HCT116 (cell line): ENCODE data around the gene IMPDH1. TPM values are rescaled to one million over a fixed set of nuclear protein-coding genes. Genes with fewer than 3 reads are reported as not detected.

Source experiments
- ATAC-seq: fragments of 200-7000 bp; cut with Tn5 transposase; 2 replicates; pipeline ENCODE4 v1.9.1; 2020; ENCODE audit warnings: mild to moderate bottlenecking, moderate library complexity
- BruUV-seq: library from RNA; stranded (reverse); fragments of 400-500 nt; replicated peaks from 2 replicates; lab custom pipeline; 2021; lab: Mats Ljungman, UMichigan
- CTCF ChIA-PET: fragments of 300-600 bp; sonication (Branson Sonifier 250); formaldehyde crosslinking; loops from one replicate; lab custom pipeline; 2021; ENCODE audit warnings: antibody characterized with exemption; lab: Charles Lee
- POLR2A ChIA-PET: fragments of 300-600, 350-600 bp; sonication (Branson Sonifier 250); formaldehyde crosslinking; loops from one replicate; lab custom pipeline; 2021; ENCODE audit warnings: antibody characterized with exemption; lab: Charles Lee
- RAD21 ChIA-PET, 2 experiments: fragments of 300-600 bp; sonication (Branson Sonifier 250); formaldehyde crosslinking; loops; one replicate each; lab custom pipeline; 2023; ENCODE audit warnings: low total read pairs in 2 of 2; ENCODE audit not compliant: uncharacterized antibody in 2 of 2, unreplicated experiment in 2 of 2, low non-redundant PET in 1 of 2; lab: Charles Lee
- DNase-seq: peaks from one replicate; pipeline ENCODE4 v3.0.0-alpha.2; 2010; ENCODE audit warnings: low read depth, low spot score
- H2AFZ ChIP-seq: fragments of 200-600 bp; shearing (Covaris generic), sonication (generic); 2 replicates; pipeline ENCODE4 v1.6.1; 2017; ENCODE audit warnings: low read depth, mixed run types, mixed read lengths, antibody characterized with exemption, low read length; ENCODE audit not compliant: poor library complexity, severe bottlenecking
- H3K27ac ChIP-seq: 2 replicates; pipeline ENCODE4 v1.5.1; 2012; ENCODE audit warnings: low read depth, low read length
- H3K27me3 ChIP-seq: fragments of 200-600 bp; sonication (generic); 2 replicates; pipeline ENCODE4 v1.6.1; 2016; ENCODE audit warnings: mixed run types, low read length, mixed read lengths; ENCODE audit not compliant: insufficient read depth
- H3K36me3 ChIP-seq, 2 experiments: fragments of 200-500 bp in 1 of 2; fragments of 200-600 bp in 1 of 2; sonication (Bioruptor generic) in 1 of 2; sonication (generic) in 1 of 2; 2 replicates each; pipeline versions ENCODE4 v1.5.1 to v1.6.1; 2014 to 2016; ENCODE audit warnings: low read length in 2 of 2, inconsistent platforms in 1 of 2, mixed read lengths in 1 of 2, mixed run types in 1 of 2; ENCODE audit not compliant: insufficient read depth in 2 of 2, control insufficient read depth in 1 of 2
- H3K4me1 ChIP-seq, 2 experiments: fragments of 200-600 bp in 1 of 2; sonication (generic) in 1 of 2; 2 replicates each; pipeline versions ENCODE4 v1.5.1 to v1.6.1; 2012 to 2017; ENCODE audit warnings: low read length in 2 of 2, inconsistent platforms in 1 of 2, mild to moderate bottlenecking in 1 of 2, mixed read lengths in 1 of 2, mixed run types in 1 of 2, moderate library complexity in 1 of 2; ENCODE audit not compliant: insufficient read depth in 2 of 2, control insufficient read depth in 1 of 2
- H3K4me2 ChIP-seq: fragments of 200-600 bp; sonication (generic); 2 replicates; pipeline ENCODE4 v1.6.1; 2017; ENCODE audit warnings: mixed run types, low read length, mixed read lengths
- H3K4me3 ChIP-seq, 2 experiments: fragments of 200-600 bp in 1 of 2; sonication (generic) in 1 of 2; replicated peaks in 1 of 2; 2 replicates each; pipeline ENCODE4 v1.5.1; 2011 to 2016; ENCODE audit warnings: low read length in 2 of 2, control low read depth in 1 of 2, low read depth in 1 of 2, mild to moderate bottlenecking in 1 of 2, mixed read lengths in 1 of 2, mixed run types in 1 of 2
- H3K79me2 ChIP-seq: fragments of 200-600 bp; sonication (generic); 2 replicates; pipeline ENCODE4 v1.6.1; 2017; ENCODE audit warnings: mild to moderate bottlenecking, mixed run types, low read length, moderate library complexity, mixed read lengths; ENCODE audit not compliant: insufficient read depth
- H3K9ac ChIP-seq: fragments of 200-600 bp; sonication (generic); 2 replicates; pipeline ENCODE4 v1.6.1; 2016; ENCODE audit warnings: low read length, mixed read lengths
- H3K9me2 ChIP-seq: fragments of 200-600 bp; sonication (generic), shearing (Covaris generic); 2 replicates; pipeline ENCODE4 v1.6.1; 2017; ENCODE audit warnings: mixed run types, mild to moderate bottlenecking, moderate library complexity; ENCODE audit not compliant: insufficient read depth
- H3K9me3 ChIP-seq, 2 experiments: fragments of 200-500 bp in 1 of 2; fragments of 200-600 bp in 1 of 2; sonication (Bioruptor generic) in 1 of 2; sonication (generic) in 1 of 2; 2 replicates each; pipeline ENCODE4 v1.6.1; 2014 to 2017; ENCODE audit warnings: low read length in 2 of 2, mixed read lengths in 2 of 2, inconsistent platforms in 1 of 2, low read depth in 1 of 2, mild to moderate bottlenecking in 1 of 2, mixed run types in 1 of 2, moderate library complexity in 1 of 2; ENCODE audit not compliant: control insufficient read depth in 1 of 2, insufficient read depth in 1 of 2
- H4K20me1 ChIP-seq: fragments of 200-600 bp; sonication (generic), shearing (Covaris generic); 2 replicates; pipeline ENCODE4 v1.6.1; 2017; ENCODE audit warnings: mixed run types, mild to moderate bottlenecking, moderate library complexity; ENCODE audit not compliant: insufficient read depth
- CBX3 ChIP-seq: IDR thresholded peaks from 2 replicates; pipeline ENCODE4 v1.6.1; 2012; ENCODE audit warnings: low read depth
- CEBPB ChIP-seq: IDR thresholded peaks from 2 replicates; pipeline ENCODE4 v1.6.1; 2012; ENCODE audit warnings: low read depth
- EGR1 ChIP-seq: IDR thresholded peaks from 2 replicates; pipeline ENCODE4 v1.6.1; 2012; ENCODE audit warnings: low read depth
- ELF1 ChIP-seq: IDR thresholded peaks from 2 replicates; pipeline ENCODE4 v1.6.1; 2012; ENCODE audit warnings: low read depth, borderline replicate concordance
- EZH2 ChIP-seq: fragments of 200-600 bp; sonication (generic); IDR thresholded peaks from 2 replicates; pipeline ENCODE4 v1.6.1; 2017; ENCODE audit warnings: antibody characterized with exemption, mixed run types
- RAD21 ChIP-seq: IDR thresholded peaks from 2 replicates; pipeline ENCODE4 v1.6.1; 2012; ENCODE audit warnings: low read depth, mild to moderate bottlenecking
- YY1 ChIP-seq: IDR thresholded peaks from 2 replicates; pipeline ENCODE4 v1.6.1; 2011; ENCODE audit warnings: low read length, low read depth, moderate library complexity, mild to moderate bottlenecking; ENCODE audit not compliant: insufficient replicate concordance; ENCODE audit errors: extremely low read depth
- ZFX ChIP-seq: fragments of 450-650 bp; IDR thresholded peaks from 2 replicates; pipeline ENCODE4 v1.6.1; 2017
- ZNF274 ChIP-seq: fragments of 200-500 bp; sonication (Bioruptor generic); IDR thresholded peaks from 2 replicates; pipeline ENCODE4 v1.6.1; 2014; ENCODE audit warnings: mild to moderate bottlenecking, low read depth, low read length, inconsistent platforms
- intact Hi-C: fragments of 100-400 bp; cut with micrococcal nuclease; formaldehyde crosslinking; loops from 2 replicates; pipeline ENCODE4 v1.10.0; 2022
- total RNA-seq: library from RNA; stranded (reverse); gene quantifications from one replicate; pipeline ENCODE4 v1.2.1, GENCODE V29; 2021; ENCODE audit not compliant: unreplicated experiment
- TF ChIP-seq, protein P1 (sequence below): IDR thresholded peaks from 2 replicates; pipeline ENCODE4 v1.6.1; 2012; ENCODE audit warnings: low read depth

Gene IMPDH1
- total RNA-seq, 1 experiment from 2014 or later, result 98.2 TPM

DNA sequence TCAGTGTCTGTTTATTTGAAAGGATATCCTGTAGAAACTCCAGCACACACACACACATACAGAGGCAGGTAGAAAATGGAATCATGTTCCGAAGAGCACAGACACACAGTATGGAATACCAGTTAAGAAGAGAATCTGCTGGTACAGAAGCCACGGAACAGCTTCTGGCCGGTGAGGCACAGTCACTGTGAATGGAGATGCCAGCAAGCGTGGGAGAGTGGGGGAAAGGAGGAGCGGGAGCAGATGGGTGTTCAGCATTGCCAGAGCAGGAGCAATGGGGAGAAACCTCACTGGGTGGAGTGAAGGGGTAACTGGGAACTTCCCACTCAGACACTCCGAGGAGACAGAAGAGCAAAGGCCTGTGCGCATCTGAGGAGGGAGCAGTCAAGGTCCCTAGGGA lies 9.5 kb upstream of the IMPDH1 start:
- Histone ChIP-seq H3K9me2 (no peaks in the 10 kb centered on the region), H4K20me1 (no peaks in the 10 kb centered on the region), H2AFZ (no peak overlapping the region), H3K4me2 (no peak overlapping the region), H3K4me3 (no peak overlapping the region), H3K27ac (no peak overlapping the region), H3K9ac (no peak overlapping the region), H3K9me3 (no peaks in the 10 kb centered on the region), H3K36me3 (no peaks in the 10 kb centered on the region), H3K27me3 (no peaks in the 10 kb centered on the region), H3K79me2 (no peaks in the 10 kb centered on the region), H3K4me1 (peaks cover 0 to 5% of the 10 kb centered on the region in 2 experiments; a peak in 1 of 4 replicates)
- ChIA-PET POLR2A (interaction anchor here (1.3 kb wide), 1 partner anchor 9 kb away, joined by 4 read pairs; the partner anchor contains the start of gene IMPDH1), RAD21 (no interaction called here), CTCF (interaction anchor here (5.1 kb wide), 1 partner anchor 7 kb away, joined by 42 read pairs; no protein-coding TSS in a partner anchor)
- DNase-seq, result no peak
- BruUV-seq, result no TSS peak
- intact Hi-C loops, result no loop called here
- TF ChIP-seq CBX3, result no peak
- TF ChIP-seq ZNF274, result no peak
- TF ChIP-seq YY1, result no peak
- no peak for TF ChIP-seq RAD21
- no peak for TF ChIP-seq ZFX
- no peak for TF ChIP-seq CEBPB
- no peak for TF ChIP-seq EZH2
- TF ChIP-seq EGR1, result no peak
- no peak for TF ChIP-seq ELF1
- TF ChIP-seq, protein P1, sequence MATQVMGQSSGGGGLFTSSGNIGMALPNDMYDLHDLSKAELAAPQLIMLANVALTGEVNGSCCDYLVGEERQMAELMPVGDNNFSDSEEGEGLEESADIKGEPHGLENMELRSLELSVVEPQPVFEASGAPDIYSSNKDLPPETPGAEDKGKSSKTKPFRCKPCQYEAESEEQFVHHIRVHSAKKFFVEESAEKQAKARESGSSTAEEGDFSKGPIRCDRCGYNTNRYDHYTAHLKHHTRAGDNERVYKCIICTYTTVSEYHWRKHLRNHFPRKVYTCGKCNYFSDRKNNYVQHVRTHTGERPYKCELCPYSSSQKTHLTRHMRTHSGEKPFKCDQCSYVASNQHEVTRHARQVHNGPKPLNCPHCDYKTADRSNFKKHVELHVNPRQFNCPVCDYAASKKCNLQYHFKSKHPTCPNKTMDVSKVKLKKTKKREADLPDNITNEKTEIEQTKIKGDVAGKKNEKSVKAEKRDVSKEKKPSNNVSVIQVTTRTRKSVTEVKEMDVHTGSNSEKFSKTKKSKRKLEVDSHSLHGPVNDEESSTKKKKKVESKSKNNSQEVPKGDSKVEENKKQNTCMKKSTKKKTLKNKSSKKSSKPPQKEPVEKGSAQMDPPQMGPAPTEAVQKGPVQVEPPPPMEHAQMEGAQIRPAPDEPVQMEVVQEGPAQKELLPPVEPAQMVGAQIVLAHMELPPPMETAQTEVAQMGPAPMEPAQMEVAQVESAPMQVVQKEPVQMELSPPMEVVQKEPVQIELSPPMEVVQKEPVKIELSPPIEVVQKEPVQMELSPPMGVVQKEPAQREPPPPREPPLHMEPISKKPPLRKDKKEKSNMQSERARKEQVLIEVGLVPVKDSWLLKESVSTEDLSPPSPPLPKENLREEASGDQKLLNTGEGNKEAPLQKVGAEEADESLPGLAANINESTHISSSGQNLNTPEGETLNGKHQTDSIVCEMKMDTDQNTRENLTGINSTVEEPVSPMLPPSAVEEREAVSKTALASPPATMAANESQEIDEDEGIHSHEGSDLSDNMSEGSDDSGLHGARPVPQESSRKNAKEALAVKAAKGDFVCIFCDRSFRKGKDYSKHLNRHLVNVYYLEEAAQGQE, result no peak
- ATAC-seq, result no peak
